Hepatocyte (in vitro differentiated cells): ENCODE measurements around the gene GPR152.

ENCODE experiments used
- CTCF ChIP-seq: fragments of 200-600 bp; sonication (generic); IDR thresholded peaks from 2 replicates; pipeline ENCODE4 v1.5.1; 2016; ENCODE audit warnings: antibody characterized with exemption, mild to moderate bottlenecking; ENCODE audit not compliant: poor library complexity
- EZH2phosphoT487 ChIP-seq: fragments of 200-600 bp; sonication (generic); IDR thresholded peaks from one replicate; pipeline ENCODE4 v1.6.1; 2018; ENCODE audit warnings: antibody characterized with exemption, mild to moderate bottlenecking, low read depth, moderate library complexity; ENCODE audit not compliant: unreplicated experiment, severe bottlenecking

GRCh38 chr11:67493548-67494370 is 41.2 kb upstream of the GPR152 start:
- no peak for TF ChIP-seq CTCF
- TF ChIP-seq EZH2phosphoT487 = no peak
